ENCODE measurements around the gene ARHGAP42. TPM values are rescaled to one million over a fixed set of nuclear protein-coding genes. Genes with fewer than 3 reads are reported as not detected.
A peak's percentile ranks its signal among the peaks of the same experiment; 100 is the strongest.

ARHGAP42 gene
- polyA plus RNA-seq, 3 donors = 0.13 TPM; not detected in 2

DNA sequence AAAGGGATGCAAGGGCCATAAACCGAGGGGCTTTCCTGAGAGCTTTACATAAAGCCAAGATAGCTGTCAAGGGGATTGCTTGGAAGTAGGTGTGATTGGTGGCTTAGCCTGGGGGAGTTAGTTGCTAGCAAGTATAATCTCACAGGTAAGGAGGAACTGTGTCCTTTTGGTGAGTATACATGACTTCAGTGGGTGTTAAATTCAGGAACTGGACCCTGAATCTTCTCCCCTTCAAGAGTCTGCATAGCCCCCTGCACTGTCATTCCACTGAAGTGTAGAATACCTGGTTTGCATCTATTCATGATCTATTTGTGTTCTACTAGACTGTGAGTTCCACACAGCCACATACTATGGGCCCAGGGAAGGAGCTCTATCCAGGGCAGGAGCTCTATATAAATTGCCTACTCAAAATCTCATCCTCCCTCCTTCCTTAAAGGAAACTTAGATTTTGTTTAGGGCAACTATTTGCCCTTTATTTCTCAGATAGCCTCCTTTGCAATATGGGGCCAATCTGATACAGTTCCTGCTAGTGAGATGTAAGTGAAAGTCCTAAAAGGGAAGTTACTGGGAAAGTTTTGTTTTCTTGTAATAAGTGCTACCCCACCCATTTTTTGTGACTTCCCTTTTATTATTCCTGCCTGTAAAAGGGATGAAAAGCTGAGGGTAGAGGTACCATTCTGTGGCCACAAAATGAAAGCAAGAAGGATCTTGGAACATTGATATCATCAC, 322.0 kb downstream of the ARHGAP42 start:
- Histone ChIP-seq H3K9ac (ENCODE audit: insufficient read depth, low read length, poor library complexity, severe bottlenecking) (no peak overlapping the region), H2AFZ (ENCODE audit: insufficient read depth, low read depth, low read length, poor library complexity, severe bottlenecking) (peak overlapping the region; percentile 18), H3K9me3 (replicated peaks in 1 of 2; ENCODE audit: control insufficient read depth in 1 of 2, insufficient read depth in 1 of 2, low read length in 2 of 2) (peaks cover 0 to 3% of the 10 kb centered on the region in 2 donors), H3K27ac (ENCODE audit: low read depth in 1 of 2, low read length in 2 of 2) (peak overlapping the region in 1 of 2 donors; percentile 9), H3K4me1 (ENCODE audit: control insufficient read depth in 1 of 2, insufficient read depth in 2 of 2, low read length in 2 of 2) (peaks cover 16 to 19% of the 10 kb centered on the region in 2 donors), H3K79me2 (ENCODE audit: insufficient read depth, low read length) (no peaks in the 10 kb centered on the region), H3K27me3 (ENCODE audit: control insufficient read depth in 2 of 2, insufficient read depth in 2 of 2, low read length in 2 of 2) (no peaks in the 10 kb centered on the region), H3K4me3 (replicated peaks in 1 of 3; ENCODE audit: low read depth in 2 of 3, low read length in 3 of 3) (peak overlapping the region in 1 of 3 experiments; percentile 7), H3K4me2 (replicated peaks; ENCODE audit: extremely low read depth, low read length, poor library complexity, severe bottlenecking) (peak overlapping the region; percentile 31), H3K36me3 (replicated peaks in 1 of 2; ENCODE audit: control insufficient read depth in 1 of 2, insufficient read depth in 2 of 2, low read length in 2 of 2) (no peaks in the 10 kb centered on the region), H4K20me1 (ENCODE audit: insufficient read depth, low read length) (no peaks in the 10 kb centered on the region)
- intact Hi-C loops (cut with micrococcal nuclease) = no loop called here
- Mint-ChIP-seq H3K4me1 (peaks cover 13% of the 10 kb centered on the region), H3K36me3 (no peaks in the 10 kb centered on the region), H3K4me3 (peak overlapping the region in 1 of 2 donors; percentile 31), H3K27ac (peak overlapping the region in 2 of 7 donors; percentile 30 to 68), H3K9me3 (peaks cover 0 to 6% (median 0%) of the 10 kb centered on the region in 7 donors), H3K27me3 (ENCODE audit: low read depth in 3 of 3) (peaks cover 0 to 3% (median 0%) of the 10 kb centered on the region in 3 donors)
- peak in 2 of 3 donors; percentile 10 to 44 for DNase-seq
- TF ChIP-seq, protein P1, sequence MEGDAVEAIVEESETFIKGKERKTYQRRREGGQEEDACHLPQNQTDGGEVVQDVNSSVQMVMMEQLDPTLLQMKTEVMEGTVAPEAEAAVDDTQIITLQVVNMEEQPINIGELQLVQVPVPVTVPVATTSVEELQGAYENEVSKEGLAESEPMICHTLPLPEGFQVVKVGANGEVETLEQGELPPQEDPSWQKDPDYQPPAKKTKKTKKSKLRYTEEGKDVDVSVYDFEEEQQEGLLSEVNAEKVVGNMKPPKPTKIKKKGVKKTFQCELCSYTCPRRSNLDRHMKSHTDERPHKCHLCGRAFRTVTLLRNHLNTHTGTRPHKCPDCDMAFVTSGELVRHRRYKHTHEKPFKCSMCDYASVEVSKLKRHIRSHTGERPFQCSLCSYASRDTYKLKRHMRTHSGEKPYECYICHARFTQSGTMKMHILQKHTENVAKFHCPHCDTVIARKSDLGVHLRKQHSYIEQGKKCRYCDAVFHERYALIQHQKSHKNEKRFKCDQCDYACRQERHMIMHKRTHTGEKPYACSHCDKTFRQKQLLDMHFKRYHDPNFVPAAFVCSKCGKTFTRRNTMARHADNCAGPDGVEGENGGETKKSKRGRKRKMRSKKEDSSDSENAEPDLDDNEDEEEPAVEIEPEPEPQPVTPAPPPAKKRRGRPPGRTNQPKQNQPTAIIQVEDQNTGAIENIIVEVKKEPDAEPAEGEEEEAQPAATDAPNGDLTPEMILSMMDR (IDR thresholded peaks at IDR 0.05) = no peak
- 100% methylated on average over 1 of the region's 1 CpG for WGBS (ENCODE audit: insufficient coverage)

DNA sequence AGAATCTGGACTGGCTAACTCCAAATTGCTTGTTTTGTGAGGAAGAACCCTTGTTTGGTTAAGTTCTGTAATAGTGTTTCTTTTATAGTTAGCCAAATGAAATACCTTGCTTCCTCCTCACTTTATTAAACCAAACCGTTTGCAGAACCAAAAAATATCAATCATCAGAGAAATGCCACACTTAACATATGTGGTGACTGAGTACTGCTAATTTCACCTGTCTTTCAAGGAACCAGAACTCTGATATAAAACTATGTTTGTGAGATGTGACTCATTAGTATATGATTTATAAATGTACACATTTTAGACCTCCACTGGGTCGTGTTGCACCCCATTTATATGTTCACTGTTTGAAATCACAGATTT, 322.6 kb downstream of the ARHGAP42 start:
- peaks cover 16 to 19% of the 10 kb centered on the region in 2 donors for H3K4me1 ChIP-seq (ENCODE audit: control insufficient read depth in 1 of 2, insufficient read depth in 2 of 2, low read length in 2 of 2)
- H3K9me3 ChIP-seq (replicated peaks in 1 of 2; ENCODE audit: control insufficient read depth in 1 of 2, insufficient read depth in 1 of 2, low read length in 2 of 2) = peaks cover 0 to 3% of the 10 kb centered on the region in 2 donors
- H3K36me3 ChIP-seq (replicated peaks in 1 of 2; ENCODE audit: control insufficient read depth in 1 of 2, insufficient read depth in 2 of 2, low read length in 2 of 2) = no peaks in the 10 kb centered on the region
- DNase-seq = no peak
- H4K20me1 ChIP-seq (ENCODE audit: insufficient read depth, low read length) = no peaks in the 10 kb centered on the region
- no CpG with 5 or more reads among the region's 2 CpGs for WGBS (ENCODE audit: insufficient coverage)
- Mint-ChIP-seq H3K4me3 (peak overlapping the region in 1 of 2 donors; percentile 31), H3K4me1 (peaks cover 13% of the 10 kb centered on the region), H3K27me3 (ENCODE audit: low read depth in 3 of 3) (peaks cover 0 to 3% (median 0%) of the 10 kb centered on the region in 3 donors), H3K9me3 (peaks cover 0 to 7% (median 0%) of the 10 kb centered on the region in 7 donors), H3K27ac (peak overlapping the region in 1 of 7 donors; percentile 68), H3K36me3 (no peaks in the 10 kb centered on the region)
- H3K27me3 ChIP-seq (ENCODE audit: control insufficient read depth in 2 of 2, insufficient read depth in 2 of 2, low read length in 2 of 2) = no peaks in the 10 kb centered on the region
- peak overlapping the region in 1 of 2 donors; percentile 9 for H3K27ac ChIP-seq (ENCODE audit: low read depth in 1 of 2, low read length in 2 of 2)
- intact Hi-C loops (cut with micrococcal nuclease) = no loop called here
- H3K9ac ChIP-seq (ENCODE audit: insufficient read depth, low read length, poor library complexity, severe bottlenecking) = no peak overlapping the region
- no peaks in the 10 kb centered on the region for H3K79me2 ChIP-seq (ENCODE audit: insufficient read depth, low read length)
- H2AFZ ChIP-seq (ENCODE audit: insufficient read depth, low read depth, low read length, poor library complexity, severe bottlenecking) = no peak overlapping the region
- peak overlapping the region in 1 of 3 experiments; percentile 7 for H3K4me3 ChIP-seq (replicated peaks in 1 of 3; ENCODE audit: low read depth in 2 of 3, low read length in 3 of 3)
- TF ChIP-seq, protein P1 (IDR thresholded peaks at IDR 0.05) = no peak
- H3K4me2 ChIP-seq (replicated peaks; ENCODE audit: extremely low read depth, low read length, poor library complexity, severe bottlenecking) = peak overlapping the region; percentile 31

All from CD14-positive monocyte (primary cell).